ENCODE results near the gene IQGAP3.
A peak's percentile ranks its signal among the peaks of the same experiment; 100 is the strongest.

The IQGAP3 gene

GRCh38 chr1:156524481-156524869 is 47.9 kb downstream of the IQGAP3 start:
- H3K9me2 ChIP-seq (replicated peaks; ENCODE audit: insufficient read depth, low read length), result no peaks in the 10 kb centered on the region
- peak overlapping the region; percentile 67 for H3K4me2 ChIP-seq (ENCODE audit: low read depth, low read length)
- H3K9me3 ChIP-seq (replicated peaks; ENCODE audit: insufficient read depth, low read length), result no peaks in the 10 kb centered on the region
- no peaks in the 10 kb centered on the region for H3K27me3 ChIP-seq (replicated peaks; ENCODE audit: insufficient read depth, low read length)
- H3K79me2 ChIP-seq (ENCODE audit: low read length), result no peaks in the 10 kb centered on the region
- peak overlapping the region; percentile 33 for H3K4me3 ChIP-seq (ENCODE audit: low read length)
- peak overlapping the region; percentile 46 for H3K9ac ChIP-seq (ENCODE audit: low read length)
- H3K36me3 ChIP-seq (replicated peaks; ENCODE audit: insufficient read depth, low read length), result no peaks in the 10 kb centered on the region
- peak overlapping the region; percentile 54 for H2AFZ ChIP-seq (ENCODE audit: low read length)
- H3F3A ChIP-seq (ENCODE audit: insufficient read depth, low read length), result peaks cover 23% of the 10 kb centered on the region
- no peaks in the 10 kb centered on the region for H4K20me1 ChIP-seq (ENCODE audit: insufficient read depth, low read length)
- no peak for TF ChIP-seq EZH2phosphoT487 (IDR thresholded peaks at IDR 0.05; ENCODE audit: low read length)
- TF ChIP-seq CTCF (IDR thresholded peaks at IDR 0.05; ENCODE audit: low read length), result no peak
- TF ChIP-seq EZH2 (optimal IDR thresholded peaks at IDR 0.05; ENCODE audit: low read depth, low read length), result no peak
- peak; percentile 35 for DNase-seq
- peak overlapping the region; percentile 76 for H3K27ac ChIP-seq (ENCODE audit: low read length)
- peaks cover 27% of the 10 kb centered on the region for H3K4me1 ChIP-seq (ENCODE audit: low read length)

- Histone ChIP-seq H3K27ac (ENCODE audit: low read length) (peak overlapping the region; percentile 76), H3K4me2 (ENCODE audit: low read depth, low read length) (peak overlapping the region; percentile 67), H4K20me1 (ENCODE audit: insufficient read depth, low read length) (no peaks in the 10 kb centered on the region), H3K79me2 (ENCODE audit: low read length) (no peaks in the 10 kb centered on the region), H3F3A (ENCODE audit: insufficient read depth, low read length) (peaks cover 23% of the 10 kb centered on the region), H3K9ac (ENCODE audit: low read length) (peak overlapping the region; percentile 46; the same call in 1 of the 2 replicates), H2AFZ (ENCODE audit: low read length) (peak overlapping the region; percentile 54), H3K4me1 (ENCODE audit: low read length) (peaks cover 30% of the 10 kb centered on the region), H3K27me3 (replicated peaks; ENCODE audit: insufficient read depth, low read length) (no peaks in the 10 kb centered on the region), H3K9me2 (replicated peaks; ENCODE audit: insufficient read depth, low read length) (no peaks in the 10 kb centered on the region), H3K36me3 (replicated peaks; ENCODE audit: insufficient read depth, low read length) (no peaks in the 10 kb centered on the region), H3K4me3 (ENCODE audit: low read length) (peak overlapping the region; percentile 33; the same call in 1 of the 2 replicates), H3K9me3 (replicated peaks; ENCODE audit: insufficient read depth, low read length) (no peaks in the 10 kb centered on the region)
- no peak for DNase-seq
- TF ChIP-seq EZH2phosphoT487 (IDR thresholded peaks at IDR 0.05; ENCODE audit: low read length), result no peak
- no peak for TF ChIP-seq CTCF (IDR thresholded peaks at IDR 0.05; ENCODE audit: low read length)
- no peak for TF ChIP-seq EZH2 (optimal IDR thresholded peaks at IDR 0.05; ENCODE audit: low read depth, low read length)
Measured at GRCh38 chr1:156523801-156524480, 48.4 kb downstream of the IQGAP3 start.

- Histone ChIP-seq H3K9me3 (replicated peaks; ENCODE audit: insufficient read depth, low read length) (no peaks in the 10 kb centered on the region), H3K4me2 (ENCODE audit: low read depth, low read length) (no peak overlapping the region), H4K20me1 (ENCODE audit: insufficient read depth, low read length) (no peaks in the 10 kb centered on the region), H3K4me1 (ENCODE audit: low read length) (peaks cover 31% of the 10 kb centered on the region), H3K27me3 (replicated peaks; ENCODE audit: insufficient read depth, low read length) (no peaks in the 10 kb centered on the region), H3K9ac (ENCODE audit: low read length) (no peak overlapping the region), H3F3A (ENCODE audit: insufficient read depth, low read length) (peaks cover 23% of the 10 kb centered on the region), H2AFZ (ENCODE audit: low read length) (no peak overlapping the region), H3K27ac (ENCODE audit: low read length) (no peak overlapping the region), H3K36me3 (replicated peaks; ENCODE audit: insufficient read depth, low read length) (no peaks in the 10 kb centered on the region), H3K79me2 (ENCODE audit: low read length) (no peaks in the 10 kb centered on the region), H3K9me2 (replicated peaks; ENCODE audit: insufficient read depth, low read length) (no peaks in the 10 kb centered on the region), H3K4me3 (ENCODE audit: low read length) (no peak overlapping the region)
- no peak for DNase-seq
- TF ChIP-seq CTCF (IDR thresholded peaks at IDR 0.05; ENCODE audit: low read length) (no peak), EZH2phosphoT487 (IDR thresholded peaks at IDR 0.05; ENCODE audit: low read length) (no peak), EZH2 (optimal IDR thresholded peaks at IDR 0.05; ENCODE audit: low read depth, low read length) (no peak)
Measured at GRCh38 chr1:156522443-156522970, 49.9 kb downstream of the IQGAP3 start.
